MV-4-11 (cell line): ENCODE measurements around the gene CHN2.

ENCODE experiments used
- DNase-seq: peaks from one replicate; lab custom pipeline; 2025; lab: John Stamatoyannopoulos, UW

The CHN2 gene

GRCh38 chr7:29228289-29229011 is 33.9 kb downstream of the CHN2 start:
- no peak for DNase-seq

- no peak for DNase-seq
Measured at GRCh38 chr7:29229066-29229465, 34.5 kb downstream of the CHN2 start.

GRCh38 chr7:29229946-29230345 is 35.4 kb downstream of the CHN2 start:
- DNase-seq: no peak

- no peak for DNase-seq
Measured at GRCh38 chr7:29230871-29231345, 36.3 kb downstream of the CHN2 start.

GRCh38 chr7:29231671-29232232 is 37.2 kb downstream of the CHN2 start:
- no peak for DNase-seq

GRCh38 chr7:29234438-29234837 is 39.9 kb downstream of the CHN2 start:
- DNase-seq: no peak

- DNase-seq: no peak
Measured at GRCh38 chr7:29236071-29236580, 41.6 kb downstream of the CHN2 start.

- no peak for DNase-seq
Measured at GRCh38 chr7:29236649-29237048, 42.1 kb downstream of the CHN2 start.

GRCh38 chr7:29237489-29237888 is 42.9 kb downstream of the CHN2 start:
- no peak for DNase-seq

GRCh38 chr7:29239638-29240037 is 45.1 kb downstream of the CHN2 start:
- DNase-seq: peak; percentile 20

- DNase-seq: no peak
Measured at GRCh38 chr7:29242265-29242664, 47.7 kb downstream of the CHN2 start.

- peak; percentile 73 for DNase-seq
Measured at GRCh38 chr7:29243910-29244655, 49.5 kb downstream of the CHN2 start.

- DNase-seq: no peak
Measured at GRCh38 chr7:29247224-29247962, 52.8 kb downstream of the CHN2 start.

GRCh38 chr7:29247963-29248236 is 53.3 kb downstream of the CHN2 start:
- DNase-seq: no peak

- DNase-seq: peak; percentile 52
Measured at GRCh38 chr7:29248713-29249382, 54.3 kb downstream of the CHN2 start.

- no peak for DNase-seq
Measured at GRCh38 chr7:29249383-29249750, 54.8 kb downstream of the CHN2 start.

- no peak for DNase-seq
Measured at GRCh38 chr7:29249860-29250259, 55.3 kb downstream of the CHN2 start.

GRCh38 chr7:29253225-29253624 is 58.6 kb downstream of the CHN2 start:
- DNase-seq: no peak

GRCh38 chr7:29254591-29254990 is 60.0 kb downstream of the CHN2 start:
- DNase-seq: no peak

GRCh38 chr7:29255199-29255878 is 60.8 kb downstream of the CHN2 start:
- no peak for DNase-seq
